DMS153 treated with DMSO at 0.1 percent for 48 hours (cell line): ENCODE results near the gene KCNK3.

ENCODE experiments used
- DNase-seq: peaks from one replicate; lab custom pipeline; 2025; ENCODE audit not compliant: unreplicated experiment; lab: John Stamatoyannopoulos, UW

The KCNK3 gene

DNA sequence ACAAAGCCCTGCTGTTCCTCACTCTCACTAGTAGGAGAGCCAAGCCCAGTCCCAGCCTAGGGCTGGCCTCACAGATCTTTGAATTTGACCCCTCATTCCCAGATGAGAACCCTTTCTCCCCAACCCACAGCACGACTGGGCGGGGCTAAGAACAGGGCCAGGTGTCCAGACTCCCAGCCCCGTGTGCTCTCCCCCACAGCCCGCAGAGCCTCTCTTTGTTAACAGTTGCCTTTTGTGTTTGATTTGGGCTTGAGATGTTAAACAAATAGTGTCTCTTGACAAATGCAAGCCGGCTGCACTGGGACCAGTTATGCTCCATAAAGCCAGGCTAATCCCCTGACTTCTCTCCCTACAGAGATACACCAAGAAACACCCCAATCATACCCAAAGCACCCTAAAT lies 4.7 kb upstream of the KCNK3 start:
- peak; percentile 92 for DNase-seq

DNA sequence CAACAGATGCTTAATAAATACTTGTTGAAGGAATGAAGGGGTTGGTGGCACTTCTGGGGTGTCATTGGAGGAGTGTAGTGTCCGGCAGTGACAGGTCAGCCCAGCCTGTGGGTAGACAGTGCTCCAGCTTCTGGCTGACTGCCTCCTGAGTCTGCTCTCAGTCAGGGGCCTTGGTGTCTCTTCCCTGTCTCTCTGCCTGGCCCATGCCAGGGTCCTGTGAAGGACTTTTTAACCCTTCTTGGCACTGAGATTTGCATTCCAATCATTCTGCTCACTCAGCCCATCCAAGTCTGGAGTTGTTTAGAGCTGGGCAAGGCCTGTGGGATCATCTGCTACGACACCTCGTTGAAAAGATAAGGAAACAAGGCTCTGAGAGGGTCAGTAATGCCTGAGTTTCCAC lies 1.4 kb upstream of the KCNK3 start:
- no peak for DNase-seq

DNA sequence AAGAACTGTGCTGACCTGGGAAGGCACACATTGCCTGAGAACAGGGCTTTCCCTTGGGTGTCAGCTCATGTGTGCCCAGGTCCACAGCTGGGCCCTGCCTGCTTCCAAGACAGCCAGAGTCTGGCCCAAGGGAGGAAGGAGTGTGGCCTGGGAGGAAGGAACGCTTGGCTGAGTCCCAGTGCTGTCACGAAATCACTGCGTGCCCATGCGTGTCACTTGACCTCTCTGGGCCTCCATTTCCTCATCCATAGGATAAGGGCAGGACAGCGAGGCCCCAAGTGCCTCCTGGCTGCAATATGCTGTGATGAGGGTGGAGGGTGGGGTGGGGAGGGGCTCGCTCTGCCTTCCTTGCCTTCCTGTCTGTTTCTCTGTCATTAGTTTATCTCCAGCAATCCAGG lies 642 bp upstream of the KCNK3 start:
- DNase-seq: no peak

DNA sequence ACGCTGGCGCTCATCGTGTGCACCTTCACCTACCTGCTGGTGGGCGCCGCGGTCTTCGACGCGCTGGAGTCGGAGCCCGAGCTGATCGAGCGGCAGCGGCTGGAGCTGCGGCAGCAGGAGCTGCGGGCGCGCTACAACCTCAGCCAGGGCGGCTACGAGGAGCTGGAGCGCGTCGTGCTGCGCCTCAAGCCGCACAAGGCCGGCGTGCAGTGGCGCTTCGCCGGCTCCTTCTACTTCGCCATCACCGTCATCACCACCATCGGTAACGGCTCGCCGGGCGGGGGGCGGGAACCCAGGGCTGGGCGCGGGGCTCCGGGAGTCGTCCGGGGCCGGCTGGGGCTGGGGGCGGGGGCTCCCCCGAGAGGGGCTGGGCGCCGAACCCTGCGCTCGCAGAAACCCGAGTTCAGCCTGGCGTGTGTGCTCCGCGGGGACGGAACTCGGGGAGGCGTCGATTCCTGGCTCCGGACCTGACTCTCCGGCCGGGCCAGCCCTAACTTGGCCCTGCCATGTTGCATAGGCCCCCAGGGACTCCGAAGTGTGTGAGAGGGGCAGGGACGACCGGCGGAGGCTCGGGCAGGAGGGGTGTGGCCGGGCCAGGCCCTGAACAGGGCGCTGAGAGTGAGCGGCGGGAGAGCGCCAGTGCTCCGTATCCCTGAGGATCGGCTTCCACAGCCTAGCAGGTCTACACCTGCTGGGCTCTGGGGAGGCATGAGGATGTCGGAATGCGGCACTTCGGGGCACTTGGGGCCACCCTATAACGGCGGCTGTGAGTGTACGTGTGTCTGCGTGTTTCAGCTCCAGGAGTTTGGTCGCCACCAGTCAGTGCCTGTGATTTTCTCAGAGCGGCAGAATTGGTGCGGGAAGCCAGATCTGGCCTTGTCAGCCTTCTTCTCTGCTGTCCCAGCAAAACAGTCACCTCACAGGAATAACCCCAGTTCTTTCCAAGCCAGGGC lies 651 bp downstream of the KCNK3 start:
- DNase-seq: peak; percentile 10

DNA sequence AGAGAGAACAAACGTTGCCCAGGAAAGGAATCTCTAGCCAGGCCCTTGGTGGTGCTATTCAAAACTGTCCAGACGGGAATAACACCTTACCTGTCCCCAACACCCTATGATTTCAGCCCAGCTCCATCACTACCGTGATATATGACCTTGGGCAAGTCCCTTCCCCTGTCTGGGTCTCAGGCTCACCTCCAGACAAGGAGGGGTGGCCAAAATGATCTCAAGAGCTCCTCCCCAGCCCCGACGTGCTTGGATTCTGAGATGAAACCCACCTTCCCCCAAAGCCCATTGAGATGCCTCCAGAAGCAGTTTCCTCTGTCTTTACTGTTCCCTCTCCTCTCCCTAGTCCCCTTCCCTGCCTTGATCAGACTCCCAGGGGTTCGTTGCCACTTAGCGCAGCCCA lies 1.5 kb downstream of the KCNK3 start:
- no peak for DNase-seq

DNA sequence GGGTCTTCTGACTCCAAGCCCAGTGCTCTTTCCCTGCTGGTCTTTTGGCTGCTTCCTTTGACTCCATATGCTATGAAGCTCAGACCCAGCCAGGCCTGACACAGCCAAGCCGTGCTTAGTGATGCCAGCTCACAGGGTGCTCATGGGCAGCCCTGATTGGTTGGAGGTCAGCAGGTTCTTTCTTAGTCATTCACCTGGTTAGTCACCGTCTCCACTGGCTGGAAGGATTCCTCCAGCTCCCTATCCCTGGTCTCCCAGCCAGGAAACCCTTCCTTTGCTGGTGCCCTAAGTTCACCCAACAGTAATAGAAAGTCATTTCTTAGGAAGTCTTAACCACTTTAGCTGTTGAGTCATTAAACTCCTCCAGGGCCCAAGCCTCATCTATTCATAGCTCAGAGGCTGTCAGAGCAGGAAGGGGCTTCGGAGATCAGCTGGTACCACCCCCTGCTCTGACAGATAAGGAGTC lies 3.9 kb downstream of the KCNK3 start:
- no peak for DNase-seq

DNA sequence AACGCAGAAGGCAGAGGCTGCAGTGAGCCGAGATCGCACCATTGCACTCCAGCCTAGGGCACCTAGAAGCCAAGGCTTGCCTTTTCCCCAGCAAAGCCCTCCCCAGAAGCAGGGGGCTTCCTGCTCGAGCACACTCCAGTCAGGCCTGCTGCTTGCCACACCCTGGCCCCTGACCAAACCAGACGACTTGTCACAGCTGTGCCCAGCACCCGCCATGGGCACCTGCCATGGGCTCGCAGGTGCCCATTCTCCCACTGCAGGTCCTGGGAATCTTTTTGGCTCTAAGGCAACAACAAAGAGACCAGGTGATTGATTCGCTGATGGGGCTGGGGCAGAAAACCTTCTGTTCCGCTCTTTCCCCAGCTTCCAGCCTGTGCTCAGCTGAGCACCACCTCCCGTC lies 4.9 kb downstream of the KCNK3 start:
- no peak for DNase-seq

DNA sequence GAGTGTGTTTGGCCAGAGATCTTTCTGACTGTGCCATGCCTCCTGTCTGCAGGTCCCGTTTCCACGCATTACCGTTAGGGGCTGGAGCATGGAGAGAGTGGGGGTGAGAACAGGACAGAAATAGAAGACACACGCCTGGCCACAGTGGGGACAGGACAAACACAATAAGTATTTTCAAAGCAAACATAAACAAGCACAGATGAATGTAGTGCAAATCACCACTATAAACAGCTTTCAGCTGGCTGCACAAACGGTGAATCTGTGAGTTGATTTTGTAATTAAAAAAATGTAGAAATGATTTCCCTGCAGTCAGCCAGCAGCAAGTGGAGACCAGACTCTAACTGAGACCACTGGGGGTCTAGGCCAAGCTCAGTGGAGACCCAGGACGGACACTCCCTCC lies 6.8 kb downstream of the KCNK3 start:
- no peak for DNase-seq

DNA sequence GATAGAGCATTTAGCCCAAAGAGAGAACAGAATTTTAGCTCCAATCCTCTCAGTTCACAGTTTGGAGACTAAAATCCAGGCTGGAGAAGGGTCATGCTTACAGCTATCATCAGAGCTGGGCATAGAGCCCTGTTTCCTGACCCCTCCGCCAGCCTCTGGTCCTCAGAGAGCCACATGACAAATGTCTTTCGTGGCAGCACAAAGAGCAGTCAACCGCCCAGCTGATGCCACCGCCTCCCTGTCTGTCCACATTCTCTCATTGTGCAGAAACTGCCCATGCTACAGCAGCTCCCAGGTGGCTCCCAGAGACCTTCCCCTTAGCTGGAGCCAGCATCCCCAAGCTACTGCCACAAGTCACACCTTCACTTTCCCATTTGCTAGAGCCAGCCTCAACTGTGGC lies 7.6 kb downstream of the KCNK3 start:
- DNase-seq: no peak

DNA sequence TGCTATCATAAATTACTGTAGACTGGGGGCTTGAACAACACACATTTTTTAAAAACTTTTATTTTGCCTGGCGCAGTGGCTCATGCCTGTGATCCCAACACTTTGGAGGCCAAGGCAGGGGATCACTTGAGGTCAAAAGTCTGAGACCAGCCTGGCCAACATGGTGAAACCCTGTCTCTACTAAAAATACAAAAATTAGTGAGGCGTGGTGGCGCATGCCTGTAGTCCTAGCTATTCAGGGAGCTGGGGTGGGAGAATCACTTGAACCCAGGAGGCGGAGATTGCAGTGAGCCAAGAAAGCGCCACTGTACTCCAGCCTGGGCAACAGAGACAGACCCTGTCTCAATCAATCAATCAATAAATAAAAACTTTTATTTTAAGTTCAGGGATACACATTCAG lies 9.1 kb downstream of the KCNK3 start:
- DNase-seq: no peak

DNA sequence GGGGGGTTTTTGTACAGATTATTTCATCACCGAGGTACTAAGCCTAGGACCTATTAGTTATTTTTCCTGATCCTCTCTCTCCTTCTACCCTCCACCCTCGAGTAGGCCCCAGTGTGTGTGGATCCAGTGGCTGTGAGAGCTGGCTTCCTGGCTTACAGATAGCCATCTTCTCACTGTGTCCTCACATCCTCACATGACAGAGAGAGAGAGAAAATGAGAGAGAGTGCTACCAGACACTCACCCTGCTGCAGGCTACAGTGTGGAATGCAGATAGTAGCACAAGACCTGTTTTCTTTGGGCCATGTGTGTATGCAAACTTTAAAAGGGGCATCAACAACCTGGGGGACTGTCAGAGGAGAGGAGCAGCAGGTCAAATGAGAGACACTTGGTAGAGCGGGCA lies 9.5 kb downstream of the KCNK3 start:
- no peak for DNase-seq

DNA sequence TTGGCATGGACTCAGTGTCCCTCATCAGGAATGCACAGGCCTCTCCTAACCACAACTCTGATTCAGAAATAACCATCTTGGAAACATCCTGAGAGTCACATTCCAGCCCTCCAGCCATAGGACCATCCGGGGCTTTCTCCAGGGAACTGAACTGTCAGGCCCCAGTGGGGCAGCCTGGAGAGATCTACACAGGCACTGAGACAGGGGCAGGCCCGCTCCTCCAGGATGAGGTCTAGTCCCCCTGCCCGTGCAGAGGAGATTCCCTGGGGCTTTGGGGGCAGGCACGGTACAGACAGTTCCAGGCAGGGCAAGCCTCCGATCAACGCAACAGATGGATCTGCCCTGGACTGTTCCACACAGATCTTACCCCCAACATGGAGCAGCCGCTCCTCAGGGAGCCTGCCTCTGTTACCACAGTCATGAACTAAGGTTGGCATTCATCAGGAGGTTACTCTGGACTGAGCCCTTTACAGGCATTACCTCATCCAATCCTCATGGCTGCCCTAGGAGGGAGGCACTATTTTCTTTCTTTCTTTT lies 12.0 kb downstream of the KCNK3 start:
- DNase-seq: no peak

DNA sequence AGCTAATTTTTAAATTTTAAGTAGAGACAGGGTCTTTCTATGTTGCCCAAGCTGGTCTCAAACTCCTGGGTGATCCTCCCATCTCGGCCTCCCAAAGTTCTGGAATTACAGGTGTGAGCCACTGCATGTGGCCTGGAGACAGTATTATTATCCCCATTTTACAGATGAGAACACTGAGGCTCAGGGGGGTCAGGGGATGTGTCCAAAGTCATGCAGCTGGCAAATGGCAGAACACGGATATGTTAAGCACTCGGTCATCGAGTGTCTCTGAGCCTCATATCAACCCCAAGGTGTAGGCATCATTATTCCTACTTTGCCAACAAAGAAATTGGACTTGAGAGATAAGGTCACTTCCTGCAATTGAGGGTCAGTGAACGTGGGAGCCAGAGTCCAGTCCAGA lies 12.6 kb downstream of the KCNK3 start:
- DNase-seq: no peak

DNA sequence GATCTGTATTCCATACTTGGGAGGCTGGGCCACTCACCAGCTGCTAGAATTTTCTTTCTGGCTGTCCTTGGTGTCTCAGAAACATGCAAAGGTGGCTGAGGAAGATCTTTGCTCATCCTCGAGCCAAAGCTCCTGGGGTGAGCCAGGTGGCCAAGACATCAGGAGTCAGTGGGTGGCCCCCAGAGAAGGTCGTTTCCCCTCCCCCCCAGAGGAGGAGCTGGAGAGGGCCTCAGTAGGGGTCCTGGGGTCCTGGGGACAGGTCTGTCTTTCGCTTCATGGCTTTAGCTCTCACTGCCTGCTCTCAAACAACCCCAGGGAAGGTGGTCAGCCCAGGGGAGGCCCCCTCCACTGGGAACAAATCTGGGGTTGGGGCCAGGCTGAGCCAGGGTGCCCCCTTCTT lies 13.6 kb downstream of the KCNK3 start:
- DNase-seq: no peak

DNA sequence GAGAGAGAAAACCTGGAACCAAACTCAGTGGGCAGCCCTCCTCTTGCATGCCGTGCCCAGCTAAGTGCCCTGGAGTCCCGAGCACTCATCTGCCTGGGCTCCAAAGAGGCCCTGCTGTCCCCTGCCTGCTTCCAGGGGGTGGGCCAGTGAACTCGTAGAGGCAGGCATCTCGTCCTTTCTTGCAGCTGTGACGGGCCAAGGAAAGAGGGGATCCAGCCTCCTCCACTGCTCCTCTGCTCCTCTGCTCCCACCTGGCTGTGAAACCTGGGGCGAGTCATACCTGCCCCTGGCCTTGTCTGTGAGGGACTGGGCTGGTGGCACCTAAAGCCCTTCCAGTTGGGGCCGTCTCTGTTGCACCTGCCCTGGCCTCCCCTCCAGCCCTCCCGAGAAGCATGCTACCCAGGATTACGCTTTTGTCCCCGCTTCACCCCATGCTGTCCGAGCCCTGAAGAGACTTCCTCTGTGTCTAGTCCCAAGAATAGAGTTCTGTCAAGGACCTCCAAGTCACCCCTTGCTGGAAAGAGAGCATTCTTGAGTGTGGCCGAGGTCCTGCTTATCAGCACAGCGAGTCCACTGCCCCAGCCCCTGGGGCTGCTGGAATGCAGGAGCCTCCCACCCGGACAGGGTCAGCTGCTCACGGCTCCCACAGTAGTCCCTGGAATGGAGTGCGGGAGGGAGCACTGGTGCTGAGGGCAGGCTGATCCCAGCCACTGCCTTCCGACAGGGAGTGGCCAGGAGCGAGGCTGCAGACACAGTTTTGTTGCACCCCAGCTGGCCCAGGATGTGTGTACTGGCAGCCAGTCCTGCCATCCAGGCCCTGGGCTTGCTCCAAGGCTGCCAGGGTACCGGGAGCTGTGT lies 14.3 kb downstream of the KCNK3 start:
- DNase-seq: no peak

DNA sequence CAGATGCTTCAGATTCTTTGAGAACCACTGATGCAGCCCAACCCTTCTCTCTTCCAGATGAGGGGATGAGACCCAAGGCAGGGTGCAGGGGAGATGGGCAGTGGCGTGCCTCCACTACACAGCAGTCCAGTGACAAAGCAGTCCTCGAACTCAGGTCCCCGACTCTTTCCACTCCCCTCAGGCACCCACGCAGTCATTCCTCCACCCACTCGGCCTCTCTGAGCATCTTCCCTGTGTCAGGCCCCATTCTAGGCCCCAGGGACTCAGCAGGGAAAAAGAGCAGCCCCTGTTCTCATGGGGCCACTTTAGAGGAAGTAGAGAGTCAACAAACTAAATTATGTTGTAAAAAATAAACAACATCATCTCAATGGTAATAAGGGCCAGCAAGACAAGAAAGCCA lies 15.2 kb downstream of the KCNK3 start:
- no peak for DNase-seq

DNA sequence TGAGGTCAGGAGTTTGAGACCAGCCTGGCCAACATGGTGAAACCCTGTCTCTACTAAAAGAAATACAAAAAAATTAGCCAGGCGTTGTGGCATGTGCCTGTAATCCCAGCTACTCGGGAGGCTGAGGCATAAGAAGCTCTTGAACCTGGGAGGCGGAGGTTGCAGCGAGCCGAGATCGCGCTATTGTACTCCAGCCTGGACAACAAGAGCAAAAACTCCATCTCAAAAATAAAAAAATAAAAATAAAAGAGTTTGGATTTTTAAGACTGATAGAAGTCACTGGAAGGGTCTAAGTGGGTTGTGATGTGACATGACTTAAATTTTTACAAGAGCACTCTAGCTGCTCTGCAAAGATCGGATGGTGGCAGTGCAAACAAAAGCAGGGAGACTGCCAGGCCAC lies 15.9 kb downstream of the KCNK3 start:
- no peak for DNase-seq

DNA sequence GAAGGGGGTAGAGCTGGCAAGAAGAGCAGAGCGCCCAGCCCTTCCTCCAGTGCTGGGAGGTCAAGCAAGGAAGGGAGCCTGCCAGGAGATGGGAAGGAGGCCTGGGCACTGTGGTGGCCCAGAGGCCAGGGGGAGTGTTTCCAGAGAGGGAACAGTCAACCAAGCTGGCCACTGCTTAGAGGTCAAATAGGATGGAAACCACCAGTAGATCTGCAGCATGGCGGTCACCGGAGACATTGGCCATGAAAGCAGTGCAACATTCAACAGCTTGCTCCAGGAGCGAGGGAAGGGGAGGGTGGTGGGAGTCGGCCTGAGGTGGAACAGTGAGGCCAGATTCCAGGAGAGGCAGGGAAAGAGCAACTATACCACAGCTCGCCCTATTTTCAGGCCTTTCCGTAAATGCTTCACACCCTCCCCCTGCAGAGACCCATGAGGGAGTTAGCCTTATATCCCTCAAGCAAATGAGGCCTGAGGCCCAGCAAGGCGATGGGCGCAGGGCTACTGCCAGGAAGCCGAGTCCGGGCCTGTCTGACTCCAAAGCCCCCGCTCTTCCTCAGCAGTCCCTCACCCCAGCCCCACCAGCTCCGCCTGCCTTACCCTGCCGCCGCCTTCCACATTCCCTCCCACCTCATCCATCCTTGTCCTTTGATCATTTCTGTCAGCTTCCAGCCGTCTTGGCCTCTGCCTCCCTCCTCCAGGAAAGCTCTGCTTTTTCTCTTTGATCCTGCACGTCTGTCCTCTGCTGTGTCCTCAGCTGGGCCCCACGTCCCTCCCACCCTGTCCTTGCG lies 17.0 kb downstream of the KCNK3 start:
- DNase-seq: no peak

DNA sequence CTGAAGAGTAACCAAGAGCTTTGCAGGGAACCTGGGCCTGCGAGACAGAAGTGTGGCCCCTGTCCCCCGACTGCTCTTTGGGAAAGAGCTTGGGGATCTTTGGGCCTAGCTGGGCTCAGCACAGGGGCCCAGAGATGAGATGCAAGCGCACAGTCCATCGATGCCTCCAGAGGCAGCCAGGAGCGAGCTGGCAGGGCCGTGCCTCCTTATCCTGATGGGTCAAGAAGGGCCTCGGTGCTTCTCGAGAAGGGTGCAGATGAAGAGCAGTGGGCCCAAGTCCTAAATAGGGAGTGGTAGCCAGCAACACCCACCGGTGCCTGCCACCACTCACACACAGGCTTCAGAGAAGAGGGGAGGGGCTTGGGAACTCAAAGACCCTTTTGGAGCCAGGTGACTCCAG lies 17.6 kb downstream of the KCNK3 start:
- DNase-seq: no peak

DNA sequence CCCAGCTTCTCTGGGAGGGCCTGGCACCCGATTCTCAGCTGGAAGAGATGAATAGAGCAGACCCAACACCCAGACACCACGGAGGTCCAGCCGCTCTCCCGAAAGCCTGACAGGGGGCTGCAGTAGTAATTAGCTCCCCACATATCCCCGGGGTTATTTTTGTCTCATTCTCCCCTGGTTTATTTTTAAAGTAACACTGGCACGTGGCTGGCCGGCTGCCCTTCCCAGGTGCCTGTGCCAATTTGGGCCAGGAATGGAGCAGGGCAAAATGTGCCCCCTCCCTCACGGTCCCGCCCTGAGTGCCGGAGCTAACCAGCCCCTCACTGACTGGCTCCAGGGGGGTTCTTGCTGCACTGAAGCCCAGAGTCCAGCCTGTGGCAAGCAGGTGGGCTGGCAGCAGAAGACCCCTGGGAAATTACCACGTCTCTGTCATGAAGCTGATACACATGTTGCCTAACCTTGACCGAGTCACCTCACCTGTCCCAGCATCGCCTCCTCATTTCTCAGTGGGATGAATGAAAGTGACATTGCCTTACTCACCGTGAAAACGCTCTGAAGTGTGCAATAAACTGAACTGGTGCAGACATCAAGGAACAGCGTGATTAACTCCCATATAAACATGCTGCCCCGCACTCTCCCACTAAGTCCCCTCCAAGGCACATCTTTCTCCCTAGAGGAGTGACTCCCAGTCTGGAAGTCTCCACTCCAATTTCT lies 18.4 kb downstream of the KCNK3 start:
- DNase-seq: no peak
